HG02588 (cell line): Measurements from ENCODE around the gene RCOR3.
"Not testable (repeated sequence)": the region's sequence is repeated elsewhere in the genome, so short reads cannot be mapped to it uniquely, and the experiment has no call there.

Source experiments
- ATAC-seq: cut with Tn5 transposase; IDR thresholded peaks from one replicate; pipeline ENCODE4 v1.9.1; 2021; ENCODE audit warnings: mild to moderate bottlenecking, moderate library complexity; ENCODE audit not compliant: unreplicated experiment

RCOR3 gene

DNA sequence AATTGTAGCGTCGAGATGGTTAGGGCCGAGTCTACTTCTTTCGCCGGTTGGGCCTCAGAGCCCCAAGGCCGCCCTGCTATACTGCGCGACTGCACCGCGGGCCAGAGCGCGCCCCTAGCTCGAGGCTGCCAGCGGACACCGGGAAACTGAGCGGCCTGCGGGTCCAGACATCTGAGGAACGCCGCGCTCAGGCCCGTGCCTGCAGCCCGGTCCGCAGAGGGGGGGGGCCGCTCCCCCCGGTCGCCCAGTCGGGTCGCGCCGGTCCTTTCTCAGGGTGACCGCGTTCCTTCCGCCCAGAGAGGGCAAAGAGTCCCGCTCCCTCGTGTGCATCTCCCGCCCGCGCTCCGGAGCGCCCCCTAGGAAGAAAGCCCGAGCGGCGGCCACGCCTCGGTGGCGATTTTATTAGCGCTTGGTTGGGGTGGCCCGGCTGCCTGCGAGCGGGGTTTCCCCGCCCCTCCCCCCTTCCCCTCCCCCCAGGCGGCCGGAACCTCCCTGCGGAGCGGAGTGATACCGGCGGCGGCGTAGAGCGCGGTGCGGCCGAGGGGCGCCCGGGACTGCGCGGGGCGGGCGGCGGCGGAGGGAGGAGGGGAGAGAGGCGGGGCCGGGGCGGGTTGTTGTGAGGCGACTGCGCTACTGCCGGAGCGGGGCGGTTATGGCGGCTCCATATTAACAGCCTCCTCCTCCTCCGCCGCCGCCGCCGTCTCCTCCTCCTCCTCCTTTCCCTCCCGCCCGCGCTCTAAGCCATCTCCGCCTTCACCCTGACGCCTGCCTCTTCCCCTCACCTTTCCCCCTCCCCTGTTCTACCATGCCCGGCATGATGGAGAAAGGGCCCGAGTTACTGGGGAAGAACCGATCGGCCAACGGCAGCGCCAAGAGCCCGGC lies at the start of gene RCOR3:
TSS of gene RCOR3 (plus strand) at position 611 of the 882 bp plus-strand sequence. CDS start at position 806, 195 bp downstream.
- ATAC-seq, result peak; percentile 58

DNA sequence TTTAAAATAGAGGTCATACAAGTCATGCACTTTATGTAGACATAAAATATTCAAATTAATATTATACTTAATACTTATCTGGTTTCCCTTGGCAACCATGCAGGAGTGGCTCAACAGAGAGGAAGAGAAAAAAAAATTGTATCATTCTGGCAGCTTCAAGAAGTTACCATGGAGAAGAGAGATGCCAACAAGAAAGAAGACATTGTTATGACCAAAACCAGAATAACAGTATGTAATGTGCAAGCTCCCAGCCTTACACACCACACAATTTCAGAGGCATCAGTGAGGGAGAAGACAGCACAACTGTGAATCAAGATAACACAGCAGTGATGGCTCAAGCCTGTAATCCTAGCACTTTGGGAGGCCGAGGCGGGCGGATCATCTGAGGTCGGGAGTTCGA lies 49.1 kb upstream of the RCOR3 start:
- ATAC-seq, result no peak

DNA sequence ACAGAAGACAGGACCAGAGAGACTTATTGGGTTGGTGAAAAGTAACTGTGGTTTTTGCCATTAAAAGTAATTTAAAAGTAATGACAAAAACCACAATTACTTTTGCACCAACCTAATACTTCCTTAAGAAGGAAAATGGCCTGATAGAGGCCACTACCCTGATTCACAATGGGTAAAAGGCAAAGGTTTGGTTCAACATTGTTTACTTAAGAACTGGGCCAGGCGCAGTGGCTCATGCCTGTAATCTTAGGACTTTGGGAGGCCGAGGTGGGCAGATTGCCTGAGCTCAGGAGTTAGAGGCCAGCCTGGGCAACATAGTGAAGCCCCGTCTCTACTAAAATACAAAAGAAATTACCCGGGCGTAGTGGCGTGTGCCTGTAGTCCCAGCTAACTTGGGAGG lies 48.2 kb upstream of the RCOR3 start:
- no peak for ATAC-seq

DNA sequence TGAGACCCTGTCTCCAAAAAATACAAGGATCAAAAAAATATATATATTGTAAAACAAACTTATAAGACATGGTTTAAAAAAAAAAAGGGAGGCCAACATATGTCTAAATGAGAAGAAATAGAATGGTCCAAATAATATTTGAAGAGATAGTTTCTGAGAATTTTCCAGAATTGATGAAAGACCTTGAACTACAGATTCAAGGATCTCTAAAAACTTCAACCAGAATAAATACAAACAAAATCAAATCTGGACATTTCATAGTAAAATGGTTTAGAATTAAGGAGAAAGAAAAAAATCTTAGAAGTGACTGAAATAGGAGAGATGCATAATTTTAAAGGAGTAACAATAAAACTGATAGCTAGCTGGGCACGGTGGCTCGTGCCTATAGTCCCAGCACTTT lies 45.5 kb upstream of the RCOR3 start:
- ATAC-seq, result no peak

DNA sequence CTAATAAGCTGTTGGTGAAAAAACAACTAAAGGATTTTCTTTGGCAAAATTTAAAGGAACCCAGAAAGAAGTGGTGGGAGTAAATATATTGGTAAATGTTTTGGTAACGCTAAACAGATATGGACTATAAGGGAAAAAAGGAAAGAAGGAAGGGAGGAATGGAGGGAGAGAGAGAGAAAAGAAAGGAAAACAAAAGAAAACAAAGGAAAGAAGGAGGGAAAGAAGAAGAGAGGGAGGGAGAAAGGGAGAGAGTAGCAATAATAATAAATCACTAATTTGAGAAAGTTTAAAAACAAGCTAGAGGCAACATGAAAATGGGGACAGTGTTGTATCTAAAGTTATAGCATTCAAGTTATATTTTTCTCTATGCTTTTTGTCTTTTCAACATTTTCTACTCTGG lies 43.6 kb upstream of the RCOR3 start:
- ATAC-seq, result no peak

DNA sequence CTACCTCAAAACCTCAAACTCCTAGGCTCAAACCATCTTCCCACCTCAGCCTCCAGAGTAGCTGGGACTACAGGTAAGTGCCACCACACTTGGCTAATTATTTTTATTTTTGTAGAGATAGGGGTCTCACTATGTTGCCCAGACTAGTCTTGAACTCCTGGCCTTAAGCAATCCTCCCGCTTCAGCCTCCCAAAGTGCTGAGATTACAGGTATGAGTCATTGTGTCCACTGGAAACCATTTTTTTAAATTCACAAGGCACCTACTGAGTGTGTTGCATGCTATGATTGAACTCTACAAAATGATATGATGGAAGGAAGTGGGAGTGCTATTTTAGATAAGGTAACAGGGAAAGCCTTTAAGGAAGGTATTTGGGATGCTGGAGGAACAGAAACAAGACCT lies 41.8 kb upstream of the RCOR3 start:
- ATAC-seq, result no peak

DNA sequence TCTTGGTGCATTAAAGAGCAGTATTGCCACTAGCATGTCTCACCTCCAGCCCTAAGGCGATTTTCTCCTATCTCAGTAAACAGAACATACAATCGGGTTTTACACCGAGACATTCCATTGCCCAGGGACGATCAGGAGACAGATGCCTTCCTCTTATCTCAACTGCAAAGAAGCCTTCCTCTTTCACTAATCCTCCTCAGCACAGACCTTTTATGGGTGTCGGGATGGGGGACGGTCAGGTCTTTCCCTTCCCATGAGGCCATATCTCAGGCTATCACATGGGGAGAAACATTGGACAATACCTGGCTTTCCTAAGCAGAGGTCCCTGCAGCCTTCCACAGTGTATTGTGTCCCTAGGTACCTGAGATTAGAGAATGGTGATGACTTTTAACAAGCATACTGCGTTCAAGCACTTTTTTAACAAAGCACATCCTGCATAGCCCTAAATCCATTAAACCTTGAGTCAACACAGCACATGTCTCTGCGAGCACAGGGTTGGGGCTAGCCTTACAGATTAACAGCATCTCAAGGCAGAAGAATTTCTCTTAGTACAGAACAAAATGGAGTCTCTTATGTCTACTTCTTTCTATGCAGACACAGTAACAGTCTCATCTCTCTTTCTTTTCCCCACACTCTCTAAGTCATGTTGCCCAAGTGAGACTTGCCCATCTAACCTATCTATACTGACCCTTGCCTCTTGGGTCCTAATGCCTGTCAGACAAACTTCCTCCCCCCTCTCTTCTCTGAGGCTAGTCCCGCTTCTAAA lies 36.5 kb upstream of the RCOR3 start:
- ATAC-seq, result not testable (repeated sequence)

DNA sequence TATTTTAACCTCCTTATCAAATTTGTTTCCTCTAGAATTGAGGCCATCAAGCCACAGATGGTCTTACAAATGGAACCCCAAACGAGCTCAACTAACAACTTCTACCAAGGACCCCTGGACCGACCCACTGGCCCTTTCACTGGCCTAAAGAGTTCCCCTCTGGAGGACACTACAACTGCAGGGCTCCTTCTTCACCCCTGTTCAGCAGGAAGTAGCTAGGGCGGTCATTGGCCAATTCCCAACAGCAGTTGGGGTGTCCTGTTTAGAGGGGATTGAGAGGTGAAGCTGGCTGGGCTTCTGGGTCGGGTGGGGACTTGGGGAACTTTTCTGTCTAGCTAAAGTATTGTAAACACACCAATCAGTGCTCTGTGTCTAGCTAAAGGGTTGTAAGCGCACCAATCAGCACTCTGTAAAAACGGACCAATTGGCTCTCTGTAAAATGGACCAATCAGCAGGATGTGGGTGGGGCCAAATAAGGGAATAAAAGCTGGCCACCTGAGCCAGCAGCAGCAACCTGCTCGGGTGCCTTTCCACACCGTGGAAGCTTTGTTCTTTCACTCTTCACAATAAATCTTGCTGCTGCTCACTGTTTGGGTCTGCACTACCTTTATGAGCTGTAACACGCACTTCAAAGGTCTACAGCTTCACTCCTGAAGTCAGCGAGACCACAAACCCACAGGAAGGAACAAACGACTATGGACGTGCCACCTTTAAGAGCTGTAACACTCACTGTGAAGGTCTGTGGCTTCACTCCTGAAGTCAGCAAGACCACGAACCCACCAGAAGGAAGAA lies 30.4 kb upstream of the RCOR3 start:
- ATAC-seq, result not testable (repeated sequence)

GRCh38 chr1:211229365-211229759 lies 29.8 kb upstream of the RCOR3 start:
- ATAC-seq, result no peak

GRCh38 chr1:211231873-211232272 lies 27.3 kb upstream of the RCOR3 start:
- no peak for ATAC-seq

DNA sequence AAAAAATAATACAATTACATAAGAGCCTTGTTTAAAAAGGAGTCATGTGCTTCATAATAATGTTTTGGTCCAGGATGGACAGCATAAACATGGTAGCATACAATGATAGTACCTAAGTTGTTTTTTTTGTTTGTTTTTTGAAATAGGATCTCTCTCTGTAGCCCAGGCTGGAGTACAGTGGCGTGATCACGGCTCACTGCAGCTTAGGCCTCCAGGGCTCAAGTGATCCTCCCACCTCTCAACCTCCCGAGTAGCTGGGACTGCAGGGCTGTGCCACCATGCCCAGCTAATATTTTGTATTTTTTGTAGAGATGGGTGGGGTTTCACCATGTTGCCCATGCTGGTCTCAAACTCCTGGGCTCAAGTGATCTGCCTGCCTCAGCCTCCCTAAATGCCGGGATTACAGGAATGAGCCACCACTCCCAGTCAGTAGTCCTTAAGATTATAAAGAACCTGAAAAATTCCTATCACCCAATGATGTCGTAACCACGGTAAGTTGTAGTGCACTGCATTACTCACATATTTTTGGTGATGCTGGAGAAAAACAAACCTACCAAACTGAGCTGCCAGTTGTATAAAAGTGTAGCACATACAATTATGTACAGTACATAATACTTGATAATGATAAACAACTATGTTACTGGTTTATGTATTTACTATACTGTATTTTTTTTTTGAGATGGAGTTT lies 22.4 kb upstream of the RCOR3 start:
- no peak for ATAC-seq

GRCh38 chr1:211237579-211237978 lies 21.6 kb upstream of the RCOR3 start:
- no peak for ATAC-seq

GRCh38 chr1:211240567-211240966 lies 18.6 kb upstream of the RCOR3 start:
- not testable (repeated sequence) for ATAC-seq

DNA sequence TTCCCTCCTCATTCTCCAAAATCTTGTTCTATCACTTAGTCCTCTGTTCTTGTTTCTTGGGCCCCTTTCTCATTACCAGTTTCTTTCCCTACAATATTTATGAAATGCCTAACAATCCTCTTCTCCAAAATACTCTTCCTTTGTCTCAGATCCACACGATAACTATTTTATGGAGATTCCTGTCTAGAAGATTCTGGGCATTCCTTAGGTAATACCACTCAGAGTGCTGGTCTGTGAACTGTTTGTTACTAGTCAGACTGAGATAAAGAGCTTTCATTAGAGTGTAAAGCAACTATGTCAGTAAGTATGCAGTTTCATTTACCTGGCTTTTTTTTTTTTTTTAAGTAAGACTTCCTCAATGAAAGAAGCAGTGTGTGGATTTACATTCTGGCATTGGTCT lies 18.1 kb upstream of the RCOR3 start:
- ATAC-seq, result no peak

DNA sequence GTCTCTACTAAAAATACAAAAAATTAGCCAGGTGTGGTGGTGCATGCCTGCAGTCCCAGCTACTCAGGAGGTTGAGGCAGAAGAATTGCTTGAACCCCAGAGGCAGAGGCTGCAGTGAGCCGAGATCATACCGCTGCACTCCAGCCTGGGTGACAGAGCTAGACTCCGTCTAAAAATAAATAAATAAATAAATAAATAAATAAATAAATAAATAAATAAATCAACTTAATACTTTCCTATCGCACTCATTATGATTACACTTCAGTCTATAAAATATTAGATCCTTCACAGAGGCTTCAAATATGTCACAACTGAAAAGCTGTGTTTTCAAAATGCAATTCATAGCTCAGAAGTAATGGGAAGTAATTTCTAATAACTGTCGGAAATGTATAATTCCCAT lies 15.5 kb upstream of the RCOR3 start:
- ATAC-seq, result not testable (repeated sequence)

DNA sequence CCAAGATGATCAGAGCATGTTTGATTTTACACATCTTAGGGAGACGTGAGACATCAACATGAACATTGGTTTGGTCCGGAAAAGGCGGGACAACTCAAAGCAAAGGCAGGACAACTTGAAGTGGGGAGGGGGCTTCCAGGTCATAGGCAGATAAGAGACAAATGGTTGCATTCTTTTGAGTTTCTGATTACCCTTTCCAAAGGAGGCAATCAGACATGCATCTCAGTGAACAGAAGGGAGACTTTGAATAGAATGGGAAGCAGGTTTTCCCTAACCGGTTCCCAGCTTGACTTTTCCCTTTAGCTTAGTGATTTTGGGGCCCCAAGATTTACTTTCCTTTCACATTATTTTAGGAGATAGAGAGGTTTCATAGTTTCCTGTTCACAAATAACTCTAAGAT lies 12.6 kb upstream of the RCOR3 start:
- ATAC-seq, result not testable (repeated sequence)

- ATAC-seq, result no peak
Measured at GRCh38 chr1:211247921-211248320, 11.2 kb upstream of the RCOR3 start.

GRCh38 chr1:211249611-211250010 lies 9.6 kb upstream of the RCOR3 start:
- ATAC-seq, result not testable (repeated sequence)

DNA sequence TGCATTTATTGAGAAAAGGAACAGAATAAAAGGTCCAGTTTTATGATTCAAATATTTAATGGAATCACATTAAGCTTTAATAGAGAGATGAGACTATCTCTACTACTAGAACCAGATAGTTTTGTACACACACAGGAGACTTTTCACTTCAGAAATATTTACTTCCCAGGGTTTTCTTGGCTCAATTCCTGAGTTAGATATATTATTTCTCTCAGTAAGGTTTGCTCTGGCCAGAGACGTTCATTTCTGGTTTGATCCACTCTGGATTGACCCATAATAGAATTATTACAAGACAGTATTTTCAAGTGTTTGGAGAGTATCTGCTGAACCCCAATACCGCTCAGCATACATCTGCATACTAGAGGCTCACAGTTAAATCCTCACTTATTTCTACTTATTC lies 1.3 kb upstream of the RCOR3 start:
- no peak for ATAC-seq

GRCh38 chr1:211258310-211258755 lies 833 bp upstream of the RCOR3 start:
- peak; percentile 34 for ATAC-seq
